Measurements from ENCODE around the gene UNC5C.

- no peak for TF ChIP-seq EZH2phosphoT487 (IDR thresholded peaks at IDR 0.05; ENCODE audit: borderline replicate concordance, low read depth, low read length)
- no peak for TF ChIP-seq CTCF (conservative IDR thresholded peaks at IDR 0.05; ENCODE audit: low read length)
Observed at GRCh38 chr4:95183656-95184408, 364.9 kb downstream of the UNC5C start.
